Stomach smooth muscle (tissue), 2 donors: ENCODE data around the gene NKX2-1.

Experiments used
- H3K27ac ChIP-seq: one replicate; pipeline ENCODE4 v1.7.0; 2013; ENCODE audit warnings: mild to moderate bottlenecking, low read length, inconsistent platforms
- H3K27me3 ChIP-seq, 2 donors: one replicate each; pipeline ENCODE4 v1.7.0; 2013; ENCODE audit warnings: low read length in 2 of 2; ENCODE audit not compliant: insufficient read depth in 2 of 2, control insufficient read depth in 1 of 2
- H3K36me3 ChIP-seq, 2 donors: one replicate each; pipeline ENCODE4 v1.7.0; 2013; ENCODE audit warnings: low read length in 2 of 2; ENCODE audit not compliant: control insufficient read depth in 2 of 2, insufficient read depth in 2 of 2
- H3K4me1 ChIP-seq: one replicate; pipeline ENCODE4 v1.7.0; 2013; ENCODE audit warnings: low read length; ENCODE audit not compliant: control insufficient read depth, insufficient read depth
- H3K4me3 ChIP-seq, 2 donors: one replicate each; pipeline ENCODE4 v1.7.0; 2013; ENCODE audit warnings: low read length in 2 of 2
- H3K9ac ChIP-seq, 2 donors: one replicate each; pipeline ENCODE4 v1.7.0; 2013; ENCODE audit warnings: low read length in 2 of 2, mild to moderate bottlenecking in 1 of 2
- H3K9me3 ChIP-seq, 2 donors: one replicate each; pipeline ENCODE4 v1.7.0; 2013; ENCODE audit warnings: low read length in 2 of 2; ENCODE audit not compliant: control insufficient read depth in 2 of 2
- donor health status: healthy.
- donor health status: Pancreatic carcinoma.

Gene NKX2-1

GRCh38 chr14:36510874-36511273, 9.2 kb downstream of the NKX2-1 start:
- no peaks in the 10 kb centered on the region for H3K4me1 ChIP-seq
- no peaks in the 10 kb centered on the region for H3K9me3 ChIP-seq
- H3K9ac ChIP-seq = no peak overlapping the region
- H3K27ac ChIP-seq = no peak overlapping the region
- H3K36me3 ChIP-seq = no peaks in the 10 kb centered on the region
- H3K27me3 ChIP-seq = peaks cover 76 to 90% of the 10 kb centered on the region in 2 donors
- H3K4me3 ChIP-seq = no peak overlapping the region

DNA sequence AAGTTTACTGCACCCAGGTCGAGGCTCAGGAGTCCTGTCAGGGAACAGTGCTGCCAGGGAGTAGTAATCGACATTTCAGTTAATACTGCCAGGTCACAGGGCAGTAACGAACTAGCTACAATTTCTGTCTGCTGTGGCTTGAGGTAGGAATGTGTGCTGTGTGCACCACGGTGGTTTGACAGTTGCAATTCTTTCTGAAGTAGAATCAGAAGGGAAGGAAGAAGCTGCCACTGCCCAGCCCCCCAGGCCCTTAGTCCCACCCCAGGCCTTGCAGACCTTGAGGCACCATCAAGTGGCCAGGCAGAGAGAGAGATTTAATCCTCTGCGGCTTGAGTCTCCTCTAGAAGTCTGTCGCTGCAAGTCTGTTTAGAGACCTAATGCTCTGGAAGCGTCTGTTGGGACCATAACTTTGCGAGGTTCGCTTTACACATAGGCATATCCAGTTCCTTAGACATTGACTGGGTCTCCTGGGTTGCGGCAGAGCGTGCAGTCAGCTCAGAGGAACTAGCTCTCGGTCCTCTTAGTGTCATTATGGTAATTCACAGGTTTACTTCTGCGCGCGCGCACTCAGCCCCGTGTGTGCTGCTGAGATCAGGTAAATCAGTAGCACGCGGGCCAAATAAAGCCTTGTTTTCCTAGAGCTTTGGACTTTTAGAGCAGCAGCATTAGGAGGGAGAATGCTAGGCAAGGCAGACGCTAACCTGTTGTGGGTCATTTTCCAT, 9.8 kb downstream of the NKX2-1 start:
- no peak overlapping the region for H3K9ac ChIP-seq
- H3K27me3 ChIP-seq = peaks cover 77 to 92% of the 10 kb centered on the region in 2 donors

DNA sequence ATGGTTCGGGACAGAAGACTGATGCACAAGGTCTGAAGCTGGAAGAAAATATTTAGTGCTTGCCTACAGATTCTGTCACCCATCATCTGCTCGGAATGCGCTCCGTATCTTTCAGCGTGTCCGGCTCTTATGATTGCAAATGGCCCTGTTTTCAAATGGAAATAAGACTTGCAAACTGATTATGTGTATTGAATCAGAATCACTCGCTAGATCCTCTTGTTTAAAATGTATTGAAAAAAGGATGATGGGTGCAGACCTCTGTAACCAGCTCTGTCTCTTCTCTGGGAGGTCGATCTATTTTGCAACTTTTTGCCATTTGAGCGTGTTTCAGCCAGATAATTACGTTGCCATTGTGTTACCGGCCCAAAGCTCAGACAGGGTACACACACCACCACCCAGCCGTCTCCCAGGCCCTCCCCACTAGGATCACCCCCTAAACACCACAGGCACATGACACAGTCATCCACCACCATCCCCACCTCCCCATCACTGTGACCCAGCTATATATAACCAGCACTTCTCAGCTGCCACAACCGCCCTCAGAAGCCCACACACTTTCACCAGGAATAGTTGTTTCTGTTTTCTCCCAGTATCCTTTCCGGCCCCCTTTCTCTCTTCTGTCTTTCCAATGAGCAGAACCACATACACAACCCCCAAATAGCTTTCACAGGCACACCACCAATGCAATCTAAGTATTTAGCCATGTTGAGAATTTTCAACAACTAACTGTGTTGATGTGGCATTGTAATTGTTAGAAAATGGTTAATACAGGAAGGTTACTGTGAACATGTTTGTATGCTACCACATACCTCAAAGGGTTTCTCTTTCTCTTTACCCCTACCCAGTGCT, 10.7 kb downstream of the NKX2-1 start:
- Histone ChIP-seq H3K27ac (no peak overlapping the region), H3K9me3 (no peaks in the 10 kb centered on the region), H3K36me3 (no peaks in the 10 kb centered on the region), H3K9ac (no peak overlapping the region), H3K27me3 (peaks cover 76 to 92% of the 10 kb centered on the region in 2 donors), H3K4me1 (peaks cover 3% of the 10 kb centered on the region), H3K4me3 (no peak overlapping the region)

More for the DNA sequence above, 9.8 kb downstream of the NKX2-1 start:
- Histone ChIP-seq H3K4me1 (peaks cover 1% of the 10 kb centered on the region), H3K9me3 (no peaks in the 10 kb centered on the region), H3K27ac (no peak overlapping the region), H3K4me3 (no peak overlapping the region), H3K36me3 (no peaks in the 10 kb centered on the region)

DNA sequence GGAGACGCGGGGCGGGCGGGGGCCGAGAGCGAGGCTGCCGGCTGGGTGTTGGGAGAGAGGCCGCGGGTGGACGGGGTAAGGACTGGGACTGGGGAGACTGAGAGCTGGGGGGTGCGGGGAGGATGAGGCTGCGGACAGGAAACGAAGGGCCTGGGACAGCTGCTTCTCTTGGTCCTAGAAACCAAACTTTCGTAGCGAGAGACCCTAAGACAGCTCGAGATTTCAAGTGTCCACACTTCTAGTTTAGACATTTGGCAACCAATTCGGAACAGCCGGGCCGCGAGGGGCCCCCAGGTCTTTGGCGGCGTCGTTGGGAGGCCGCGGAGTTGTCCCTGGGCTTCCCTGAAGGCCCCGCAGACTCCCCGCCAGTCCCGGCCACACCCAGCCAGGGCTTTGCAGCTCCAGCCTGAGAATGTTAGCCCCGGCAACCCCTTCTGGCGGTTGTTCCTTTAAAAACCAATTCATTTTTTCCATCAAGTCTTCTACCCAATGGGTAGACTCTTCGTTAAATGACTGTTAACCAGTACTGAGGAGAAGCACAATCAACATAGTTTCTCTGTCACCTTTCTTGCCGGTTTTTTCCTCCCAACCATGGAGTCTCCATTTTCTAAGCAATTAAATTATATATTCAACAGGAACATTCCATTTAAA, 11.5 kb downstream of the NKX2-1 start:
- Histone ChIP-seq H3K4me1 (peaks cover 5% of the 10 kb centered on the region), H3K27me3 (peaks cover 76 to 92% of the 10 kb centered on the region in 2 donors), H3K9me3 (no peaks in the 10 kb centered on the region)

DNA sequence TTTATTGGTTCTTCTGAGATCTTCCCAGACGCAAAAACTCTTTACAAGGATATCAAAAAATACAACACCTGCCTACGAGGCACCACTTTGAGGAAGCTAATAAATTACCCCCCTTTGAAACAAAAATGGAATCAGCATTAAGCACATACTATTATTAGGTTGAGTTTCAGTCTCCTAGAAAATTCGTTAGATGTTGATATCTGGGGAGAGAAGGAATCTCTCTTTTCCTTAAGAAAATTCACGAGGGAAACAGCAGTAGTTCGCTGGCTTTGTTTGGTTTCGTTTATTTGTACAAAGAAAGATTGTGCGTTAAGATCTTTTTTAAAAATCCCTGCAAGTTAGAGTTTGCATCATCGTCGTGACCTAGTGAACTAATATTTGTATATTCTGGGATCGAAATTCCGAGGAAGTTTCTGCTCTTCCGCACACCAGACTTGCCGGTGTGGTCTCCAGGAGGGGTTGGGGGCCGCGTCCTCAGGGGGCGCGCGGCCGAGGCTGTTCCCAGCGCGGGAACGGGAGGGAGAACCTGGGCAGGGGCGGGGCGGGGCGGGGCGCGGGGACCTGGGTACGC, 12.1 kb downstream of the NKX2-1 start:
- Histone ChIP-seq H3K27me3 (peaks cover 73 to 92% of the 10 kb centered on the region in 2 donors), H3K27ac (no peak overlapping the region), H3K36me3 (no peaks in the 10 kb centered on the region), H3K4me1 (peaks cover 5% of the 10 kb centered on the region), H3K9me3 (no peaks in the 10 kb centered on the region), H3K4me3 (no peak overlapping the region), H3K9ac (no peak overlapping the region)

More for the DNA sequence above, 11.5 kb downstream of the NKX2-1 start:
- H3K4me3 ChIP-seq = no peak overlapping the region
- H3K36me3 ChIP-seq = no peaks in the 10 kb centered on the region
- no peak overlapping the region for H3K27ac ChIP-seq
- H3K9ac ChIP-seq = no peak overlapping the region

DNA sequence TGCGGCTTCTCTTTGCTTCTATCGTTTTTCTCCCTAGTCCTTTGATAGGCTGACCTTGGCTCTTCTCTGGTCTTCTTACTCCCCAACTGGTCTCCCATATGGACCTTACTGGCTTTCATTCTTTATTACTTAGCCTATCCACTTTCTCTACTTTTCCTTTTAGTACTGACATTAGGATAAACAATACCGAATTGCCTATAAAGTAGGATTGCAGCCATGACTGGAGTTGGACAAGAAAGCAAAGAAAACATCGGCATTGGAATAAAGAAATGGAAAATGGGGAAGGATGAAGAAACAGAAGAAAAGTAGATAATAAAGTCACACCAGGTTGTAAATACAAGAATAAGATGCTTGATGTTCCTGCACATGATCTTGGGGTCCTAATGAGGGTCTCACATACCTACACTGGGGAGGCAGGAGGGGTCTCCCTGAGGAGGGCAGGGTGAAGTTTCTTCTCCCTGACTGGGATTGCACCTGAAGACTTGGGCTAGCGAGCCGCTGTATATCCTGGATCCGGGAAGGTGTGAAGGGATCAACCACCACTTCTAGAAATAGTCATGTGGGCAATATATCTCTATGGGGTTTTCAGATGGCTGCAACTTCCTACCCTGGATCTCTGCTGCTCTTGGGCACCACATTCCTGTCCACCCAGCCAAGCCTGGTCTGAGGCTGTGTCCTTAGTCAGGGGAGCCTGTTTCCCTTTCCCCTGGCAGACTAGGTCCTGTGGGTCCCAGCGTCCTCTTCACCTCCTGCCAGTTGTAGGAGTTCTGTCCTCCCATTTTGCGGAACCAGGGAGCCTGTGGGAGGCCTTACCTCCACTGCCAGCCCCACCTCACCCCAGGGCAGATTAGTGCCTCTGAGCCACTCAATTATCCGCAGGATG, 13.1 kb downstream of the NKX2-1 start:
- H3K9ac ChIP-seq = no peak overlapping the region
- H3K36me3 ChIP-seq = no peaks in the 10 kb centered on the region
- H3K4me3 ChIP-seq = no peak overlapping the region
- H3K27ac ChIP-seq = no peak overlapping the region
- H3K4me1 ChIP-seq = peaks cover 5% of the 10 kb centered on the region
- H3K27me3 ChIP-seq = peaks cover 70 to 89% of the 10 kb centered on the region in 2 donors
- H3K9me3 ChIP-seq = no peaks in the 10 kb centered on the region

- Histone ChIP-seq H3K27me3 (peaks cover 68 to 86% of the 10 kb centered on the region in 2 donors), H3K4me1 (peaks cover 5% of the 10 kb centered on the region), H3K36me3 (no peaks in the 10 kb centered on the region), H3K27ac (no peak overlapping the region), H3K9ac (no peak overlapping the region), H3K4me3 (no peak overlapping the region), H3K9me3 (no peaks in the 10 kb centered on the region)
These were observed 13.9 kb downstream of the NKX2-1 start for GRCh38 chr14:36505892-36506731.

DNA sequence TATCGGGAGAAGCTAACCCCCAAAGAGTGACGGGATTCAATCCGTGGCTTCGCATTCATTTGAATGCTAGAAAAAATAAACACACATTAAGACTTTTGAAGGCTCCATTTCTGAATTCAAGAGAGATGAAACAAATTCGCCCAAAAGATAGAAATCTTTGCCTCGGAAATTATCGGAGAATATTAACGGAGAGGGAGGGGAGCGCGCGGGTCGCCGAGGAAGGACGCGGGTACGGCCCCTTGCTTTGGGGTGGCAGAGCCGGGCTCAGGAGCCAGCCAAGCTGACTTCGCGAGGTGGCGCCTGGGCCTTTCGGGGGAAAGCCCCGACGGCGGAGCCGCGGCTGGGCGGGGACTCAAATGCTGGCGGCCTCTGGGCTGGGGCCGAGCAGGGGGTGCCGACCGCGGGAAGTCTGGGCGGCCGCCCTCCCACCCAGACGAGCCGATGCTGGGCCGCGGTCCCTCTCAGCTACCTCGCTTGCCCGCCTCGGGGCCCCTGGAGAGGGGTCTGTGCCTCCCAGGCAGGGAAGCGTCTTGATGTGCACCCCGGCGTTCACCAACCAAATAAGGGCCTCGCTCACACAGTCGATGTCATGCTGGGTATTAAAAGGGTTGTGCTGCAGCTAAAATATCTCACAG, 14.7 kb downstream of the NKX2-1 start:
- no peak overlapping the region for H3K9ac ChIP-seq
- H3K27me3 ChIP-seq = peaks cover 62 to 81% of the 10 kb centered on the region in 2 donors
- peaks cover 5% of the 10 kb centered on the region for H3K4me1 ChIP-seq
- no peaks in the 10 kb centered on the region for H3K36me3 ChIP-seq
- no peaks in the 10 kb centered on the region for H3K9me3 ChIP-seq
- H3K27ac ChIP-seq = no peak overlapping the region
- no peak overlapping the region for H3K4me3 ChIP-seq

DNA sequence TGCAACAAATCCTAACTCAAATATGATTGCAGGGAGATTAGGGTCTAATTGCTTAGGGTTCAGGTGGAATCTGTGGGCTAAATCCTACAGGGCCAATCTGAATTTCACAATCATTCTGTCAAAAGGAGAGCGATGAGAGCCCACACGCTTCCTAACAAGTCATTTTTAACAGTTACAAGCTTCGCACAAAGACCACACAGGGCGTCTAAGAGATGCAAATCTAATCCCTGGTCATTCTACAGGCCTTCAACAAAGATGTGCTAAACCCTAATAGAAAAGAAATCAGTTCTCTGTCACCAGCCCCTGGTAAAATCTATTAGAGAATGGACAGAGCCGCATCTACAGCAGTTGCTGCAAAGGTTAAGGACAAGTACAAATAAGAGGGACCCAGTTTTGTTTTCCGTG, 15.3 kb downstream of the NKX2-1 start:
- Histone ChIP-seq H3K4me3 (no peak overlapping the region), H3K27ac (no peak overlapping the region), H3K9ac (no peak overlapping the region), H3K27me3 (peaks cover 59 to 81% of the 10 kb centered on the region in 2 donors), H3K36me3 (no peaks in the 10 kb centered on the region), H3K4me1 (peaks cover 5% of the 10 kb centered on the region), H3K9me3 (no peaks in the 10 kb centered on the region)
